Measurements from ENCODE around the gene HIVEP3.

The HIVEP3 gene

DNA sequence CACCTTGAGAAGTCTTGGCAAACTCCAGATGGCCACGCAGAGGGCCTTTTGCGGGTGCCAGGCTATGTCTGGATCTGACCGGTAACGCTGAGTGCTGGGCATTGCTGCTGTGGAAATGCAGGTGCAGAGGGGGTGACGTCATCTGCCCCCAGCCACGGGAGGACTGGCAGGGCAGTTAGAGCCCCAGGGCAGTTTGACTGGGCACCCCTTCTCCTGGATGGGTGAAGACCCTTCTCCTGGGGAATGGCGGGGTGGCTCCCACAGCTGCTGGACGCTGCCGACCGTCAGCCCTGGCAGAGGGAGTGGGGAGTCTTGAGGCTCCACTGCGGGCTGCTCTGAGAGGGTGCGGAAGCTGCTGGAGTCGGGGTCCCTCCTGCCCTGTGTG, 421.7 kb downstream of the HIVEP3 start:
- no peak for DNase-seq (ENCODE audit: low spot score)

DNA sequence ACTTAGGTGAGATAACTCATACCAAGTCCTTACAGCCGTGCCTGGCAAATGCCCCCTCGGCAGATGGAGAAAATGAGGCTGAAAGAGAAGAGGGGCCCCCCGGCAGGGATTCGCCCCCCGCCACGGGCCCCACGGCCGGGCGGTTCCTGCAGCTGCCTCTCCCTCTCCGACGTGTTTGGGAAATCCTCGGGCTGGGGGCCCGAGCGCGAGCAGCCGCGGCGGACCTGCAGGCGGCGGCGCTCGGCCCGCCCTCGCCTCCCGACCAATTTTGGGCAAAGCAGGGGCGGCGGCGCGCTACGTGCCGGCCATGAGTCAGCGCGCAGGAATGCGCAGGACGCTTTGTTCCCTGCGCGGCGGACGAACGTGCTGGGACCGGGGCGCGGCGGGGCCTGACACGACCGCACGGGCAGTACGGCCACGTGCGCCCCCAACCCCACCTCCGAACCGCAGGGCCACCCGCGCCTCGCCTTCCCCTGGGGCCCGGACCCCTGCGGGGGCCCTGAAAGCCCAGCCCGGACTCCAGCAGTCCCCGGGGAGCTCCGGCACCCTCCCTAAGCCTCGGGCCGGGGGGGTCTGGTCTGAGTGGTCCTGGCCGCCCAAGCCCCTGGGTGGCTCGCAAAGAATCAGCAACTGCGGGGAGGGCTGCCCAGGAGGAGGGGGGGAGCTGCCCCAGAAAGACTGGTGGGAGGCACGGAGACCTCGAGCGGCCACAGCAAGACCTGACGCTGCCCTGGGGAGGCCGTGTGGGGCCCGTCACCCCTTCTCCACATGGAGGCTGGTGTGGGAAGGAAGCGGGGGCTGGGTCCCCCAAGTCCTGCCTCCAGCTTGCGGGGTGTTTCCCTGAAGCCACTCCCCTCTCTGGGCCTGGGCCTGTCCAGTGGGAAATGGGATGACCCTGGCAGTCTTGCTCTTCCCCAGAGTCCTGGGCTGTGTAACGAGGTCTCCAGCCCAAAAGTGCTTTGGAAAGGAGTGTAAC, 422.4 kb downstream of the HIVEP3 start:
- no peak for DNase-seq (ENCODE audit: low spot score)

DNA sequence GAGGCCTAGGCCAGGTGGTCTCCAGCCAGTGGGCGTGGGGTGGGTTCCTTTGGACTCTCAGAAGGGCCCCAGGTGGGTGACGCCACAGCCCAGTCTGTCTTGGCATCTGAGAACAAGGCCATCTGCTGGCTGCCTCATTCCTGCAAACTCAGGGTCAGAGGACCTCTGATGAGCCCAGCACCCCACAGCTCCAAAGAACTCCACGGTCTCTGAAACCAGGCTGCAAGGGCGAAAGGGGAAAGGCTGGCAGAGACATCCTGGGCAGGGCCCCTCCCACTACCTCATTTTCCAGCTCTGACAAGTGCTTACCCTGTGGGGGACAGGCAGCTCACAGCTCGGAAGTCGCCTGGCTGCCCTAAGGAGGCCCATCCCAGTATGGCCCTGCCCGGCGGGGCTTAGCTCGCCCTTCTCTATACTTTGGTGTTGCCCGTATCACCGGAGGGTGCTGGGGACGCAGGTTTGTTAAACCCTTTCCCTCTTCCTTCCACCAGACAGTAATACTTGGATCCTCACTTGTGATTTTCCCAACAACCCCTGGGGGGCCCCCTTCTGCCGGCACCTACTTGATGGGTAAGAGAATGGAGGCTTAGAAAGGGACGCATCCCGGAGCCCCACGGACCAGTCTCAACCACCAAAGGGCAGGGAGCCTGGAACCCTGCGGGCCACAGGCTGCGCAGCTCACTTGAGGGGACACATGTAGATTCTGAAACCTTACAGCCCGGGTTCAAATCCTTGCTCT, 423.3 kb downstream of the HIVEP3 start:
- DNase-seq (ENCODE audit: low spot score): no peak

DNA sequence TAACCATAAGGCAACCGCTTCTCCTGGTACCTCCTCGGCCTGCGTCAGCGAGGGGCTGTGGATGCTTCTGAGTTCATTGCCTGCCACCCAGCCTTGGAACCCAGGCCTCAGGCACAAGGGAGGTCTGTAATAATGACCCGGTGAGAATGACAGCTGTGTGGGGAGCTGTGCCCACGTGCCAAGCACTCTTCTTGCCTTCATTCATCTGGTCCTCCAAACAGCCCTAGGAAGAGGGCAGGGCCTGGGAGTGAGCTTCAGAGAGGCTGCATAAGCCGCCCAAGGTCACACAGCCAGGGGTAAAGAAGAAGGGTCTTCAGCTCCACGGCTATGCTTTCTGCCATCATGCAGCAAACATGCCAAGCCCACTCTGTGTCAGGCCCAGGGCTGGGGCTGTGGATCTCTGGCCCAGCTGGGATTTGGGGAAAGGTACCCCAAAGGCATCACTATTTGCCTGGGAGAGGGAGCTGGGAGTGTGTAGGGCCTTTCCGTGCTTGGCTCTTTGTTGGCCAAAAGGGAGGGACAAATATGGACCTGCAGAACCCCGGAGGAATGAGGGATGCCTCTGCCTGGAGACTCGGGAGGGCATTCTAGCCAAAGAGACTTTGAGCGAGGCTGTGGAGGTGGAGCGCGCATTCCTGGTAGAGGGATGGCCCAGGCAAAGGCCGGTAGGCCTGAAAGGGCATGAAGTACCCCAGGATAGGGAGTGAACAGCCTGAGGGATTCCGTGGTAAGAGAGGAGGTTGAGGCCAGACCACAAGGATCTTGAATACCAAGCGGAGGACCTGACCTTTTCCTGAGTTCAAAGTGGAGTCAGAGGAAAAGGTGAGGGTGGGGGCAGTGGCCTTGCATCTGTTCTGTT, 424.1 kb downstream of the HIVEP3 start:
- no peak for DNase-seq (ENCODE audit: low spot score)

DNA sequence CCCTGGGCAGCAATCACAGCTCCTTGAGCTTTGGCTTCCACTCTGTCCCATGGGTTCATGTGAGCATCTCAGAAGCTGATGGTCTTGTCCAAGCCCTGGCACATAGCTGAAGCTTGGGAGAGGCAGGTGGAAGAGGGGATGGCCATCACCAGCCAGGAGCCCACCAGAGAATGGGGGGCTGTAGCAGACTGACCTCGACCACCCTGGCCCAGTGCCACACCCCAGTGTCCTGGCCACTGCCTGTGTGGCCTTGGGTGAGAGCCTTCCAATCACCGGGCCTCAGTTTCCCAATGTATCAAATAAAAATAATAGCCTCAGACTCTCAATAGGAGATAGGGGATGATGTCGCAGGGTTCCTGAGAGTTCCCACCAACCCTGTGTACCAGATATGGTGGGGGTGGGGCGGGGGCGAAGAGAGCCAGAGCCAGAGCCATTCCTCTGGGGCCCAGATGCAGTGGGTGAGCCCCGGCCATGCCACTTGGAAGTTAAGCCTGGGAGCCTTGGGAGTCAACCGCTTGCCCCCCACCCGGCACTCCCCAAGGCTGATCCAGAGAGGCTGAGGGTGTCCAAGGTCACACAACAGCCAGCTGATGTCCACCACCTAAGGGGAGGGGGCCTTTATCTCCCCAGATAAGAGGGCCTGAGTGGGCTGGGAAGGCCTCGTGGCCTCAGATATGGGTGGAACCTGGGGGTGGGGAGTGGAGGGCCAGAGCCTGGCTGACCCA, 424.9 kb downstream of the HIVEP3 start:
- no peak for DNase-seq (ENCODE audit: low spot score)

DNA sequence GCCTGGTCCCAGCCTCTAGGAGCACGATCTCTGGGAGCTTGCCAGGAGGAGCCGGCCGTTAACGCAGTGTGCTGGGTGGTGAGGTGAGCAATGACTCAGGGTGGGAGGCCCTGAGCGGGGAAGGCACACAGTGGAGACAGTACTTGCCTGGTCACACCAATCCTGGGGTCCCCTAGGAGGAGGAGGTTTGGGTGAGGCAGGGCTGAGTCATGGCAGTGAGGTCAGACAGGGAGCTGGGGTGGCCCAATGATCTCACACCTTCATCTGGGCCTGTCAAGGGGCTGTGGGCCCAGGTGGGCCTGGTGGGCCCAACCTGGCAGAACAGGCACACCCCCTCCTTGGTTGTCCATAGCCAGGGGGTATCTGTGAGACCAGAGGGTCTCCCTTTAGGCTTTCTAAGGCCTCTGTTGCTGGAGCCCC, 425.6 kb downstream of the HIVEP3 start:
- DNase-seq (ENCODE audit: low spot score): no peak

DNA sequence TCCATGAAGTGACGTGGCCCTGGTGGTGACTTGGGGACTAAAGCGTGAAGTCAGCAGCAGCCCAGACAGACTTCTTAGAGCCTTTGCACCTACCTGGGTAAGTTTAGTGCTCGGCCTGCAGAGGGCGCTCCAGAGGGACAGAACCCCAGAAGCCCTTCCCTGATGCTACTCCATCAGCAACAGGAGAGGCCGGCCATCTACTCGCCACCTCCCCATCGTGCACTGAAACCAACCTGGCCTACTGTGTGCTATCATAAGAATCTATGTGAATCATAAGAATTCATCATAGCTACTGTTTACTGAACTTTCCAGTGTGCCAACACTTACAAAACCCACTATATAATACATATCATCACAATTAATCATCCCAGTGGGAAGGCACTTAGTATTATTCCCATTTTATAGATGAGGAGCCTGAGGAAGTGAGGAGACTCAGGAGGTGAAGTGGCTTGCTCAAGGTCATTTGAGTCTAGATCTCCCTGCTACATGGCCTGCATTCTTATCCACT, 426.3 kb downstream of the HIVEP3 start:
- no peak for DNase-seq (ENCODE audit: low spot score)

DNA sequence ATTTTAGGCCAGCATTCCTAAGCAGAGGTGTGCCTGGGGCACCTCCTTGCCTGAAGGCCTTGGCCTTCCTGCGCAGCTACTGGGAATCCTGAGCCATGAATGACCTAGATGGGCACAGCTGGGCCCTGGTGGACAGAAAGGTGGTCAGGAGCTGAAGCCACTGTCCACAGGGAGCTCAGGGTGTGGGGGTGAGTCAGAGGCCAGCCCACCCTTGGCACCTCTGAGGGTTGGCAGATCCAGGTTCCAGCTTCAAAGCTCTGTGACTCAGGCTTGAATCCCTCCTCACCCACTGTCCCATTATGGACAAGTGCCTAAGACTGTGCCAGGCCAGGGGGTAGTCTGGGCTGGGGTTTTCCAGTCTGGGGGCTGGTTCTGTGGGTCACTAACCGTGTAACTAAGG, 427.8 kb downstream of the HIVEP3 start:
- no peak for DNase-seq (ENCODE audit: low spot score)

DNA sequence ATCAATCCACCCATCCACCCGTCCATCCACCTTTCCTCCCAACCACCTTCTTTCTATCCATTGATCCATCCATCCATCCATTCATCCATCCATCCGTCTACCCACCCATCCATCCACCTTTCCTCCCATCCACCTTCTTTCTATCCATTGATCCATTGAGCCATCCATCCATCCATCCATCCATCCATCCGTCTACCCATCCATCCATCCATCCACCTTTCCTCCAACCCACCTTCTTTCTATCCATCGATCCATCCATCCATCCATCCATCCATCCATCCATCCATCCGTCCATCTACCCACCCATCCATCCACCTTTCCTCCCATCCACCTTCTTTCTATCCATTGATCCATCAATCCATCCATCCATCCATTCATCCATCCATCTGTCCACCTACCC, 429.2 kb downstream of the HIVEP3 start:
- no peak for DNase-seq (ENCODE audit: low spot score)

DNA sequence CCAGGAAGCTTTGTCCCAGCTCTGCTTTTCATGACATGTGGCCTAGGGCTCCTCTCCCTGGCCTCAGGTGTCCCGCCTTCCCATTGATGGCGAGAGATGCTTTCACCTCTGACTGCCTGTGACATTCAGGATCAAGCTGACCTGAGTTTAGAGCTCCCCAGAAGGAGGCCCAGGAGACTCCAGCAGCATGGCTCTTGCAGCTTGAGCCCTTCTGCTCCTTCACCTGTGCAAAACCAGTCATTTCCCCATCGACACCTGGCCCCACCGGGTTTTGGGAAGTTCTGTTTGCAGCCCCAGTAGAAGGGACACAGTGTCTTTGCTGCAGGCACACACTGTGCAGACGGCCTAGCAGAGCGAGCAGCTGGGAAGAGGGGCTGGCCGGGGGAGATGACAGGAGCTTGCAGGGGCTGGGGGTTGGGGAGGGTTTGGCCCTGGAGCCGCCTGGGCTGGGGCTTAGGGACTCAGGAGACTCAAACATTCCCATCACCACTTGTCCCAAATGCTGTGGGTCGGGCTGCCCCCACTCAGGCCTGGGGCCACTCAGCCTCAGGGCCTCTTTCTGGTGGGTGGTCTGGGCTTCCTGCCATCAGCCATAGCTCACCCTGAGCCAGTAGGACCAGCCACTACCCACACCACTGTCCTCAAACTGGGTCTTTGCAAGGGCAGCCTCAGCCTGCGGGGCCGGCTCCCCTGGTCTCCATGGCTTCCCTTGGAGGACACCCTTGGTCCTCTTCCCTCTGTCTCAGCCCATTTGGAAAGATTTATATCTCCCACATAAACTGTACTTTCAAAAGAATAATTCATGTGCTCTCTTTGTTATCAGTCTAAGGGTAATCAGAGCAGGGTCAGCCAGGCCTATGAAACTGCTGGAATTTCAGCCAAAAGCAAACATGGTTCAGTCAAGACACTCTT, 430.4 kb downstream of the HIVEP3 start:
- no peak for DNase-seq (ENCODE audit: low spot score)

DNA sequence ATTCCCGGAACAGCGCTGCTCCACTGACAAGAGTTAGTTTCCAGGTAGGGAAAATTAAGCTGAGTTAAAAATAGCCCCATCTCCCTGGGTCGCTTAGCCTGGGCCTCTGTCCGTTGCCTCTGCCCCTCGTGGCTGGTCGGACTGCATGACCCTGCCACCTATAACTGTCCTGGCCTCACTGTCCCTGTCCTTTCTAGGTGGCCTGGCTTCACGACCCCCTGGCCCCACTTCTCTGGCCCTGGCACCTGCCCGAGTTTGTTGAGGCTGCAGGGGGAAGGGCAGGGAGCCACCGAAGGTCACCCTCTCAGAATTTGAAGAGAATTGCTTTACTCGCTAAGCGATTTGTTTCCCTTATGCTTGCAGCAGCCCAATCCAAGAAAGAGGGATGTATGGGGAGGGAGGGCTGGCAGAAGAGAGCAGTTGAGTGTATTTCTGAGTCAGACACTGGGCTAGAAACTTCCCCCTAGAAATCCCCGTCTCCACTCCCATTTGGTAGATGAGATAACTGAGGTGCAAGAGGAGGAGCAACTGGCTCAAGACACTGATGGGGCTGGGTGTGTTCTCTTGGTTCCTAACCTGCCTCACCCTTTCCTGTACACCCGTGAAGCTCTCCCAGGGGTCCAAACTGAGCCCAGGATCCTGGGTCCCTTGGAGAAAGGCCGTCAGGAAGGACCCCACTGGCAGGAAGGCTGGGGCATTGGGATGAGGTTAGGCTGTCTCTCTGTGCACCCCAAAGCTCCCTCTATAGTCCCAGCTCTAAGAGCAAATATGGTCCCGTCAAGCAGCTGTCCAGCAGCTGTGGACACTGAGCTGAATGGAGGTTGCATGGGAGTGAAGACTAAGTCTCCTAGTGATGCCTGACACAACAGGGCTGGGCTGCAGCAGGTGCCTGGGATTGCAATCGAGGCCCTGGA, 431.3 kb downstream of the HIVEP3 start:
- no peak for DNase-seq (ENCODE audit: low spot score)

DNA sequence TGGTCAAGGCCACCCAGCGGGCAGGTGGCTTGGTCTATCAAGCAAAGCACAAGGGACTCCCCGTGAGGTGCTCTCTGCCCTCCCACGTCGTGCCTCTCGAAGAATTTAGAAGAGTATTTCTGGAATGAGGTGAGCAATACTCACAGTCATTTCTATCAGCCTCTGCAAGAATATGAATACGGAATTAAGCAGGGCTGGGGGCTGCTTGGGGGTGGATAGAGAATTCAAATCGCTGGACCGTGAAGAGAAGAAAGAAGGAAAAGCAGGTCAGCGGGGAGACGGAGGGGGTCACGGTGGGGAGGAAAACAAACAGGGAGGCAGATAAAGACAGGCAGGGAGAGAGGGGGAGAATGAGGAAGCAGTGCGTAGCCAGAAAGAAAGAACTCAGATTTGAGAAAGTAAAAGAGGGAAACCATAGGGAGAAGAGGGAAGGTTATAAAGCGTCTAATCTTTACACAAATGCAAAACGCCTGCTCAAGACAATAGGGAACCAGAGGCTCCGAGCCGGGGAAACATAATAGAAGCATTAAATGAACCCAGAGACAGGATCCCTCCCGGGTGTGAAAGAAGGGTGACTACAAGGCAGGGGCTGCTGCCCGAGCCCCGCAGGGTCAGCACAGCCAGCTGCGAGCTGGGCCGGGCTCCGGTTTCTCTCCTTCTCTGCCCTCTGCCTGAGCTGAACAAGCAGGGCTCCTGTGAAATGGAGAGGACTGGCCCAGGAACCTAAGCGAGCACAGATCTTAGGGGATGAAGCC, 432.2 kb downstream of the HIVEP3 start:
- DNase-seq (ENCODE audit: low spot score): no peak

DNA sequence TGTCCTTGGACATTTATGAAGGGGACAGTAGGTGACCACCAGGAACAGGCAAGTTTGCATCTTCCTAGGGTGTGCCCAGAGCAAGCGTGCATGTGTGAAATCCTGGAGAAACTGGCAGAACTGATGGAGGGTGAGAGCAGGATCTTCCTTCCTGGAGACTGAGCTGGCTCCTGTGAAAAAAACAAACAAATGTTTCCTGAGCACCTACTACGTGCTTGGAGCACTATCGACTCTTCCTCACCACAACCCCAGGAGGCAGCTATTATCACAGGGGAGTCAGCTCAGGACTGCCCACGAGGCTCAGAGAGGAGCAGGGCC, 432.7 kb downstream of the HIVEP3 start:
- DNase-seq (ENCODE audit: low spot score): no peak

DNA sequence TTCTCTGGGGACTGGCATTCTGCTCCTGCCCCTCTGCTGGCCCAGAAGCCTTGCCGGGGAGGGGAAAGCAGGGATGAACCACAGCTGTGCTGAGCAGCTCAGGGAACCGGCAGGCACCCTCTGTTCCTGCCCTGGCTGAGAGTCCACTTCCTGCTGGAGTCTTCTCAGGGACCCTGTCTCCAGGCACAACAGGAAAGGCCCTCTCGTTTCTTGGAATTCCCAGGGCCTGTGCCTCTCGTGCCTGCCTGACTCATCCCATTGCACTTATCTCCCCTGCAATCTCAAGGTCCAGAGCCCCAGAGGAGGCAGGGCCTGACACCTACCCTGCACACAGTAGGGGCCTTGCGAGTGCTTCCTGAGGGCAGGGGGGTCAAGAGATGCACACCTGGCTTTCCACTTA, 433.1 kb downstream of the HIVEP3 start:
- DNase-seq (ENCODE audit: low spot score): no peak

DNA sequence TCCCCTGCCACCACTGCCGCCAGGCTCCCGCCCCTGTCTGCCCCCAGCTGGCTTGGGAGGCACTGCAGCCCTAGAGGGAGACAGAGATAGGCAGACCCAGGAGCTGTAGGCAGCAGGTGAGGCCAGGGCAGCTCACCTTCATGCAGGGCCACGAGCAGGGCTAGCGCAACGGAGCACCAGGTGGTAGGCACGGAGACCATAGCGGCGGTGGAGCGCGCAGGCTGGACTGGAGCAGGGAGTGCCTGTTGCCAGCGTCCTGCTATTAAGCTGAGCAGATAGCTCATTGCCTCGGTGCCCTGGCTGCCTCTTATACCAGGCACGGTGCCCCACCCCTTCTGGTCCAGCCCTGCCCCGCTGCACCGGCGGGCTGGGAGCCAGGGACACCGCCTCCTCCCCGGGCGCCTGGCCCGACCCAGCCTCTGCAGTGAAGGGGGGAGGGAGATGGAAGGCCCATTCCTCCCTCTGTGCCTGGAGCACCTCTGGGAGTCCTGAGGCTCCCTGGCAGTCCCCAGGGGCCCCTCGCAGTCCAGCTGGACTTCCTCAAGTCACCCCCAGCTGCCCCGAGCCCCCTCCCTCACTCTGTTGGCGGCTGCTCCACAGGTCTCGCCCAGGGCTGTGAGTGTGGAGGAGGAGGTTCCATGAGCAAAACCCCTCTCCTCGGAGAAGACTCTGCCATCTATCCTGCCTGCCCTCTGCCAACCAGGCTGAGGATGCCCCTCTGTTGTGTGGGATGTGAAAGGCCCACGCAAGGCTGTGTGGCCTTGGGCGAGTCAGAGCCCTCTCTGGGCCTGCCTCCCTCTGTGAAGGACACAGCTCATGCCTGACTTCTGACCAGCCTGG, 434.1 kb downstream of the HIVEP3 start, which contains the start of gene EDN2:
Gene EDN2, minus strand, starts transcription at position 282 of the 840 bp plus-strand sequence. Its CDS starts 82 bp downstream, at position 200.
- no peak for DNase-seq (ENCODE audit: low spot score)

DNA sequence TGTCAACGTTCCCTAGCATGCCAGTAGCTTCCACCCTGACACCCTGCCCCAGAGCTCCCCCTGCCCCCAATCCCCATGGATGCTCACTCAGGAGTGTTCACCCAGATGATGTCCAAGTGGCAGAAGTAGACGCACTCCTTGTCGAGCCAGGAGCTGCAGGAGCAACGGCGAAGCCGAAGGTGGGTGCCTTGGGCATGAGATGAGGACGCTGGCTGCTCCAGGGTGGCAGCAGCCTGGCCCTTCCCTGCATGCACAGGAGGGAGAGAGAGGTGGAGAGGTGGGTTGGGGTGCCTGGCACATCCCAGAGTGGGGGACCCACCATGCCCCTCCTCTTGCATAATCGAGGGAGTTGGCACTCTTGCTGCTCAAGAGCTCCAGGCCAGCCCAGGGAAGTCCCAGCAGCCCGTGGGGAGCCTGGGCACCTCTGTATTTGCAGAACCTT, 434.7 kb downstream of the HIVEP3 start:
- DNase-seq (ENCODE audit: low spot score): no peak
